Mucosa of gallbladder (tissue), 1 donor: Measurements from ENCODE around the gene TTC7B. TPM values are rescaled to one million over a fixed set of nuclear protein-coding genes. Genes with fewer than 3 reads are reported as not detected.

Source experiments
- DNase-seq: peaks from one replicate; pipeline ENCODE4 v3.0.0-alpha.2; 2020; ENCODE audit warnings: low spot score
- total RNA-seq: library from RNA; stranded (reverse); gene quantifications from one replicate; pipeline ENCODE4 v1.2.1, GENCODE V29; 2021
- donor health status: DM: no; HTN: no; CAD: no.

The TTC7B gene
- total RNA-seq, 1 donor from 2014 or later = 31.5 TPM

GRCh38 chr14:90547250-90547649, 269.0 kb downstream of the TTC7B start:
- DNase-seq = no peak

DNA sequence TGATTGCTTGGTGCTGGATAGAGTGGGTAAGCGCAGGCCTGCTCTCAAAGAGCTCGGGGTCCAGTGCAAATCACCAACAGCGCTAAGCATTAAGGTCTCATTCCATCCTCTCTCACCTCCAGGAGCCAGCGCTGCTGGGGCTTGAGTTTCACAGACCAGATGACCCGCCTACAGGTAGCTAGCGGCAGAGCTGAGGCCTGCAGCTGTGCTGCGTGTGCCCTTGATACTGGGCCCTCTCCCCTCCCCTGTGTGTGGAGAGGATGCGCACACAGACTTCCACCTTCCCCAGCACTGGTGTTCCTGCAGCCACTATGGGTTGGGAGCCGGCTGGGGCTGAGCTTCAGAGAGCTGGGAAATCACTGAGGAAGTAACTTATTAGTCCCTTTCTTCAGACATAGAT, 269.5 kb downstream of the TTC7B start:
- DNase-seq = no peak

DNA sequence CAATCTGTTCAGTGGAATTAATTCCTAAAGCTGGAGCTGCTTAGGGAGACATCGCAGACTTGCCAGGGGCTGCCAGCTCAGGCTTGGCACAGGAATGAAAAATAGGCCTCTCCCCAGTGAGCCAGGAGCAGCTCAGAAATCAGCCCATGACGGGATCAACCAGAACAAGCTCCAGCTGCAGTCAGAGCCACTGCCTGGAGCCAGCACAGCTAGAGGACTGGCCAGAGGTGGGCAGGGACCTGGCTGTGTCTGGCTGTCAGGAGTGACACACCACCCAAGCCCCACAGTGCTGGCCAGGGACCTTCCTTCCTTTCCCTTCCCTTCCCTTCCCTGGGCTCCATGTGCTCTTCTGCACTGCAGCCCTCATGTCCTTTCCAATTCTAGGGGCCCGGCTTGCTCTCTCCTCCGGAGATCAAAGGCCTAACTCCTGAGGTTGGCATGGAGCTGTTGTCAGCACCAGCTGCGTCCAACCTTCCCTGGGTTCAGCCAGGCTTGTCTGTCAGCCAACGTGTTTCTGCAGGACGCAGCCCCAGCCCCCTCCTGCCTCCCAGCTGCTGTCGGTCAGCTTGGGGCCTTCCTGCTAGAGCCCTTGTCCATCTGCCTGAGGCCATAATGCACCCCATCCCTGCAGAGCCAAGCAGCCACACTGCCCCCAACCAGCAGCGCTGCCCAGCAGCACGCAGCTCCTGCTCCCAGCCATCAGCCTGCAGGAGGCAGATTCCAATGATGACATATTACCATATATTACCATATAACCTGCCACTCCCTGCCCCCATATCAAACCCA, 270.1 kb downstream of the TTC7B start:
- DNase-seq = peak; percentile 25

DNA sequence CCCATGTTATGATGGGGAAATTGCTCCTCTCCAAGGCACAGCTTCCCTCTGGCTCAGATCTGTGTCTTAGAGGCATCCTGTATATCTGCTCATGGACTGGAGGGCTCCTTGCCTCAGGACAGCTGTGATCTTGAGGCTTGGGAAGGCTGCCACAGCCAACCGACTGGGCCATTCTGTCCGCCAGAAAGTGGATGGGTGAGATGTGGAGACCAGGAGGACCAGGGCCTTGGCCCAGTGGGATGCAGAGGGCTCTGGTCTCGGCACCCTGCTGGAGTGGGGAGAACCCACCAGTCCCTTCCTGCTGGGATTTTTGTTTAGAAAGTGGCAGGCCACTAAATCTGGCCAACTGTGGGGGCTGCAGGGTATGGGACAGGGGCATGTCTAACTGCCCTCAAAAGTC, 270.8 kb downstream of the TTC7B start:
- DNase-seq = no peak

- no peak for DNase-seq
These were observed 271.3 kb downstream of the TTC7B start for GRCh38 chr14:90544971-90545370.

DNA sequence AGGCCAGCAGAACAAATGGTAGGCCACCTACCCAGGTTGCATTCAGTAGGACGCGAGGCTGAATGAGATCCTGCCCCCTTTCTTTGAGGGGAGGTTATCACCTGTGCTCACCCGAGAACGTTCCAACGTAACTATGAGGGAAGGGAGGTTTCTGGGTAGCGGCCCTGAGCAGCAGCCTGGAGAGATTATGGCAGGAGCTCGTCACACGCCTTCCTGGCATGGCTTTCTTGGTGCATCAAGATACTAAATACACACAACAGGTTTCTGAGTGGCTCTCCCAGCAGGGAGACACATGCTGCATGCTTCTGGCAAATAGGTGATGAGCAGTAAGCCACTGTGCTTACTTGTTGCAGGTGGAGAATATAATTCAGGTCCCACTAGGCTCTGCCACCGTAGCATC, 271.7 kb downstream of the TTC7B start:
- DNase-seq = no peak

DNA sequence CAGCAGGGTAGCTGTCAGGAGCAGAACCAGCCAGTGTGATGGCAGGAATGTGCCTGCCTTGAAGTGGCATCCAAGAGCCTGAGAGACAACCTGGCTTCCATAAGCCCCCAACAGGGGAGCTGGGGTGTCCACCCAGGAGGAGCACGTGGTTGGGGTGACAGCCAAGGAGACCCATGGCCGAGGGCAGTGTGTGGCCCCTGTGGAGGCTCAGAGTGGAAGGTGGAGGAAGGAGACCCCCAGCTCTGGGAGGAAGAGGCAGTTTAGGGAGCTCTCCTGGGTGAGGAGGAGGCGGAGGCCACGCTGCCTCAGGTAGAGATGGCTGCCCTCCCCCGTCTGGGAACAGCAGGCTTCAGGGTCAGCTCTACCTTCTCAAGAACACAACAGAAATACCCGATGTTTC, 272.4 kb downstream of the TTC7B start:
- DNase-seq = no peak

DNA sequence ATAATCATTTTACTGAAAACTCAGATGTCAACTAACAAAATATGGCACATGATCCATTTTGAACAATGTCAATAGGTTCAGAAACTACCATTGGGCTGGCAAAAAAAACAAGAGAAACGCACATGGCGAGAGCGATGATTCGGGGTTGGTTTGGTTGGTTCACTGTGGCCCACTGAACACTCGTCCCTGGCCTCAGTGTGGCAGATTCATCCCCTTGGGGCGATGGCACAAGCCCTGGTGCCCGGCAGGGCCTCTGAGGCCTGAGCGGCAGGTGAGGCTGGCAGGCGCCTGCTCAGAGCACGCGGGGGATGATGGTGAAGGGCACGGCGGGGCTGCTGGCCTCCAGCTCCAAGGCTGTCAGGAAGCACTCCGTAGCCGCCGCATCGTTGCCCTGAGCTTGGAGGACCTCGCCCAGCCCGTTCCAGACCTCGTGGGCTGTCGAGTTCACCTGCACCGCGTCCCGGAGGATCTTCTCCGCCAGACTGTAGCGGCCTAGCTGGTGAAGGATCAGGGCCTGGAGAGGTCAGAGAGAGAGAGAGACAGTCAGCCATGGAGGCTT, 275.1 kb downstream of the TTC7B start:
- DNase-seq = no peak

GRCh38 chr14:90540437-90540836, 275.8 kb downstream of the TTC7B start:
- no peak for DNase-seq

DNA sequence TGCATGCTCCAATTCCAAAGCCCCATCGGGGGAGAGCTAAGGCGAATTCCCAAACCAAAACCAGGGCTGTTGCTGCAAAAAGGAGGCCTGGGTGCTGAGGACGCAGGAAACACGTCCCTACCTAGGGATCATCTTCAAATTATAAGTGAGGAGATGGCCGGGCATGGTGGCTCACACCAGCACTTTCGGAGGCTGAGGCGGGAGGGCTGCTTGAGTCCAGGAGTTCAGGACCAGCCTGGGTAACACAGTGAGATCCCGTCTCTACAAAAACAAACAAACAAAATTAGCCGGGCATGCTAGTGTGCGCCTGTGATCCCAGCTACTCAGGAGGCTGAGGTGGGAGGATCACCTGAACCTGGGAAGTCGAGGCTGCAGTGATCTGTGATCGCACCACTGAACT, 276.2 kb downstream of the TTC7B start:
- no peak for DNase-seq

- DNase-seq = no peak
These were observed 276.8 kb downstream of the TTC7B start for GRCh38 chr14:90539496-90539775.

DNA sequence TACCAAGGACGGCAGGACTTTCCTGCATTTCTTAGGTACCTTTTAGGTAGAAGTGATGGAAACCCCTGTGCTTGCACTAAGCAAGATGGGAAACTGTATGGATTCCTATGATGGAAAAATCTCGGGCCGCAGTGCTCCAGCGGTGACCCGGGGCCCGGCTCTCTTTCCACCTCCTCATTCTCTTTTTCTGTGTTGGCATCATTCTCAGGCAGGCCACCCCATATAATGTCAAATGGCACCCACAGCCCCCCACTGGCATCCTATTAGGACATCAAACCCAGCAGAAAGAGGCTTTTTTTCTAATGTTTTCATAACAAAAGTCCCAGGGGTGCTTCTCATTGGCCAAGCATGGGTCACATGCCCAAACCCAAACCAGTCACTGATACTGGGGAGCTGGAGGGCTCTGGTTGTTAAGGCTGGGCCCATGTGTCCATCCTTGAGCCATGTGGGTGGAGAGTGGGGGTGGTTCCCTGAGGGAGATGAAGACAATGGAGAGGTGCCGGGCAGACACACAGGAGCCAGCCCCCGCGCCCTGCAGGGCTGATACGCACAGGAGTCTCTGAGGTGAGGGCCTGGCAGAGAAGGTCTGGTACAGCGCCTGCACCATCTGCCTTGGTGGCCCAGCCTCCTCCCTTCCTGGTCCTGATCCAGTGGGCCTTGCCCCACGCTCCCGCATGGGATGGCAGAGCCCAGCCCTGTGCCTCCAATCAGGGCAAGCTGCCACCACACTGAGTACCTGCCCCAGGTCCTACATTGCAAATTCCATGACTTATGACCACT, 277.3 kb downstream of the TTC7B start:
- no peak for DNase-seq

GRCh38 chr14:90538095-90538494, 278.1 kb downstream of the TTC7B start:
- DNase-seq = no peak

GRCh38 chr14:90536511-90537191, 279.6 kb downstream of the TTC7B start:
- no peak for DNase-seq

GRCh38 chr14:90536092-90536491, 280.1 kb downstream of the TTC7B start:
- DNase-seq = no peak

DNA sequence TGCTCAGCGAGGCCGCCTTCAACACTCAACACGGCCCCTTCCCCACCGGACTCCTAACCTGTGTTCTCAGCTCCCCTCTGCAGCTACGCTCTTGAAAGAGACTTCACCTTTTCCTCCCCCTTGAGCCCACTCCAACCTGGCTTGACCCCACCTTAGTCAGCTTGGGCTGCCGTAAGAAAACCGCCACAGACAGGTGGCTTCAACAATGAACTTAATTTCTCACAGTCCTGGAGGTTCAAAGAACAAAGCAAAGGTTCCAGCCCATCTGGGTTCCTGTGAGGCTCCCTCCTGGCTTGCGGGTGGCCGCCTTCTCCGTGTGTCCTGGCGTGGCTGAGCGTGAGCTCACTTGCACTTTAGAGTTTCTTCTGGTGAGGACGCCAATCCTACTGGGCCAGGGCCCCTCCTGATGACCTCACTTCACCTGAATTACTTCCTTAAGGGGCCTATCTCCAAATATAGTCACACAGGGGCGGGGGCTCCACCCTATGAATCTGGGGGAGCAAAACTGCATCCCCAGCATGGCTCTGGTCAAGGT, 280.6 kb downstream of the TTC7B start:
- no peak for DNase-seq

GRCh38 chr14:90534838-90535555, 281.2 kb downstream of the TTC7B start:
- DNase-seq = no peak

- DNase-seq = no peak
These were observed 282.0 kb downstream of the TTC7B start for GRCh38 chr14:90534091-90534837.

GRCh38 chr14:90533591-90534021, 282.6 kb downstream of the TTC7B start:
- DNase-seq = no peak

GRCh38 chr14:90532826-90533525, 283.3 kb downstream of the TTC7B start:
- DNase-seq = no peak
